Hepatocyte (in vitro differentiated cells): ENCODE data around the gene GAGE10. TPM values are rescaled to one million over a fixed set of nuclear protein-coding genes. Genes with fewer than 3 reads are reported as not detected.

Experiments used
- DNase-seq: peaks from one replicate; pipeline ENCODE4 v3.0.0-alpha.2; 2016; ENCODE audit warnings: low spot score
- H2AFZ ChIP-seq: fragments of 200-600 bp; sonication (generic); 2 replicates; pipeline ENCODE4 v1.6.0; 2016; ENCODE audit warnings: antibody characterized with exemption, mild to moderate bottlenecking
- H3K27ac ChIP-seq: fragments of 200-600 bp; sonication (generic); 2 replicates; pipeline ENCODE4 v1.5.1; 2016; ENCODE audit warnings: mild to moderate bottlenecking
- H3K27me3 ChIP-seq: fragments of 200-600 bp; sonication (generic); 2 replicates; pipeline ENCODE4 v1.6.1; 2016
- H3K36me3 ChIP-seq: fragments of 200-600 bp; sonication (generic); replicated peaks from 2 replicates; pipeline ENCODE4 v1.5.1; 2016; ENCODE audit warnings: low read depth; ENCODE audit not compliant: insufficient read depth
- H3K4me1 ChIP-seq: fragments of 200-600 bp; sonication (generic); 2 replicates; pipeline ENCODE4 v1.5.1; 2016; ENCODE audit warnings: mild to moderate bottlenecking, moderate library complexity; ENCODE audit not compliant: insufficient read depth
- H3K4me2 ChIP-seq: fragments of 200-600 bp; sonication (generic); 2 replicates; pipeline ENCODE4 v1.6.0; 2016
- H3K4me3 ChIP-seq: fragments of 200-600 bp; sonication (generic); 2 replicates; pipeline ENCODE4 v1.5.1; 2016; ENCODE audit warnings: mild to moderate bottlenecking
- H3K79me2 ChIP-seq: fragments of 200-600 bp; sonication (generic); 2 replicates; pipeline ENCODE4 v1.6.0; 2017; ENCODE audit warnings: mild to moderate bottlenecking
- H3K9me2 ChIP-seq: fragments of 200-600 bp; sonication (generic); replicated peaks from 2 replicates; pipeline ENCODE4 v1.6.0; 2017; ENCODE audit warnings: mild to moderate bottlenecking; ENCODE audit not compliant: insufficient read depth
- H3K9me3 ChIP-seq: fragments of 200-600 bp; sonication (generic); 2 replicates; pipeline ENCODE4 v1.5.1; 2016; ENCODE audit warnings: low read depth, mild to moderate bottlenecking
- H4K20me1 ChIP-seq: fragments of 200-600 bp; sonication (generic); 2 replicates; pipeline ENCODE4 v1.6.0; 2016; ENCODE audit warnings: mild to moderate bottlenecking; ENCODE audit not compliant: insufficient read depth, poor library complexity, severe bottlenecking
- CTCF ChIP-seq: fragments of 200-600 bp; sonication (generic); IDR thresholded peaks from 2 replicates; pipeline ENCODE4 v1.5.1; 2016; ENCODE audit warnings: antibody characterized with exemption, mild to moderate bottlenecking; ENCODE audit not compliant: poor library complexity
- EZH2 ChIP-seq: fragments of 200-600 bp; sonication (generic); IDR thresholded peaks from 2 replicates; pipeline ENCODE4 v1.6.1; 2016; ENCODE audit warnings: antibody characterized with exemption, mild to moderate bottlenecking, borderline replicate concordance
- EZH2phosphoT487 ChIP-seq: fragments of 200-600 bp; sonication (generic); IDR thresholded peaks from one replicate; pipeline ENCODE4 v1.6.1; 2018; ENCODE audit warnings: antibody characterized with exemption, mild to moderate bottlenecking, low read depth, moderate library complexity; ENCODE audit not compliant: unreplicated experiment, severe bottlenecking
- WGBS: methylation state at CpG from one replicate; pipeline ENCODE4 v1.1.6; 2016; ENCODE audit warnings: low lambda C conversion rate; ENCODE audit errors: missing lambda C conversion rate; 5-methylcytosine and 5-hydroxymethylcytosine counted together
- polyA plus RNA-seq: library from polyadenylated mRNA; unstranded; fragments of >200 nt; fragmentation: Nextera tagmentation; extraction: Ambion mirVana; gene quantifications from 2 replicates; pipeline ENCODE4 v1.2.1, GENCODE V29; 2016
- total RNA-seq: library from RNA; depleted of rRNA; stranded (reverse); fragments of >200 nt; gene quantifications from 2 replicates; pipeline ENCODE4 v1.2.3, GENCODE V29; 2014

The GAGE10 gene
- total and polyA plus RNA-seq, 2 experiments from 2014 or later = not detected

GRCh38 chrX:49257074-49257790, 46.2 kb upstream of the GAGE10 start:
- Histone ChIP-seq H3K36me3 (no peaks in the 10 kb centered on the region), H2AFZ (no peak overlapping the region), H3K9me3 (no peaks in the 10 kb centered on the region), H3K9me2 (no peaks in the 10 kb centered on the region), H3K4me2 (no peak overlapping the region), H3K4me3 (no peak overlapping the region), H3K4me1 (no peaks in the 10 kb centered on the region), H3K27ac (no peak overlapping the region), H3K79me2 (no peaks in the 10 kb centered on the region), H4K20me1 (no peaks in the 10 kb centered on the region), H3K27me3 (no peaks in the 10 kb centered on the region)
- DNase-seq = no peak
- 81% methylated on average over 12 of the region's 14 CpGs for WGBS
- no peak for TF ChIP-seq EZH2phosphoT487
- TF ChIP-seq EZH2 = no peak
- TF ChIP-seq CTCF = no peak

GRCh38 chrX:49257846-49258748, 45.3 kb upstream of the GAGE10 start:
- Histone ChIP-seq H3K4me3 (no peak overlapping the region), H3K4me2 (no peak overlapping the region), H3K9me2 (no peaks in the 10 kb centered on the region), H3K27ac (no peak overlapping the region), H3K79me2 (no peaks in the 10 kb centered on the region), H3K9me3 (no peaks in the 10 kb centered on the region), H3K4me1 (no peaks in the 10 kb centered on the region), H2AFZ (no peak overlapping the region), H4K20me1 (no peaks in the 10 kb centered on the region), H3K36me3 (no peaks in the 10 kb centered on the region), H3K27me3 (no peaks in the 10 kb centered on the region)
- TF ChIP-seq EZH2 = no peak
- TF ChIP-seq CTCF = no peak
- no peak for TF ChIP-seq EZH2phosphoT487
- WGBS = 85% methylated on average over 17 of the region's 20 CpGs
- DNase-seq = no peak

- H3K9me2 ChIP-seq = no peaks in the 10 kb centered on the region
- H3K79me2 ChIP-seq = no peaks in the 10 kb centered on the region
- H3K4me2 ChIP-seq = no peak overlapping the region
- WGBS = 70% methylated on average over 5 of the region's 5 CpGs
- H3K4me1 ChIP-seq = no peaks in the 10 kb centered on the region
- TF ChIP-seq EZH2 = no peak
- TF ChIP-seq EZH2phosphoT487 = no peak
- TF ChIP-seq CTCF = no peak
- H3K9me3 ChIP-seq = no peaks in the 10 kb centered on the region
- no peak overlapping the region for H3K4me3 ChIP-seq
- no peak overlapping the region for H2AFZ ChIP-seq
- H4K20me1 ChIP-seq = no peaks in the 10 kb centered on the region
- no peaks in the 10 kb centered on the region for H3K36me3 ChIP-seq
- H3K27me3 ChIP-seq = no peaks in the 10 kb centered on the region
- H3K27ac ChIP-seq = no peak overlapping the region
- no peak for DNase-seq
These were observed 44.7 kb upstream of the GAGE10 start for GRCh38 chrX:49258749-49259124.
